Activated CD4-positive, CD25-positive, alpha-beta regulatory T cell treated with anti-CD3 and anti-CD28 coated beads, Interleukin-2, amount 50 U/mL, for 16 hours (primary cell): ENCODE results near the gene PML.
A peak's percentile ranks its signal among the peaks of the same experiment; 100 is the strongest.

Experiments
- DNase-seq: peaks from one replicate; pipeline ENCODE4 v3.0.0-alpha.2; 2020; ENCODE audit warnings: low read depth, low spot score

PML gene, protein sequence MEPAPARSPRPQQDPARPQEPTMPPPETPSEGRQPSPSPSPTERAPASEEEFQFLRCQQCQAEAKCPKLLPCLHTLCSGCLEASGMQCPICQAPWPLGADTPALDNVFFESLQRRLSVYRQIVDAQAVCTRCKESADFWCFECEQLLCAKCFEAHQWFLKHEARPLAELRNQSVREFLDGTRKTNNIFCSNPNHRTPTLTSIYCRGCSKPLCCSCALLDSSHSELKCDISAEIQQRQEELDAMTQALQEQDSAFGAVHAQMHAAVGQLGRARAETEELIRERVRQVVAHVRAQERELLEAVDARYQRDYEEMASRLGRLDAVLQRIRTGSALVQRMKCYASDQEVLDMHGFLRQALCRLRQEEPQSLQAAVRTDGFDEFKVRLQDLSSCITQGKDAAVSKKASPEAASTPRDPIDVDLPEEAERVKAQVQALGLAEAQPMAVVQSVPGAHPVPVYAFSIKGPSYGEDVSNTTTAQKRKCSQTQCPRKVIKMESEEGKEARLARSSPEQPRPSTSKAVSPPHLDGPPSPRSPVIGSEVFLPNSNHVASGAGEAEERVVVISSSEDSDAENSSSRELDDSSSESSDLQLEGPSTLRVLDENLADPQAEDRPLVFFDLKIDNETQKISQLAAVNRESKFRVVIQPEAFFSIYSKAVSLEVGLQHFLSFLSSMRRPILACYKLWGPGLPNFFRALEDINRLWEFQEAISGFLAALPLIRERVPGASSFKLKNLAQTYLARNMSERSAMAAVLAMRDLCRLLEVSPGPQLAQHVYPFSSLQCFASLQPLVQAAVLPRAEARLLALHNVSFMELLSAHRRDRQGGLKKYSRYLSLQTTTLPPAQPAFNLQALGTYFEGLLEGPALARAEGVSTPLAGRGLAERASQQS

DNA sequence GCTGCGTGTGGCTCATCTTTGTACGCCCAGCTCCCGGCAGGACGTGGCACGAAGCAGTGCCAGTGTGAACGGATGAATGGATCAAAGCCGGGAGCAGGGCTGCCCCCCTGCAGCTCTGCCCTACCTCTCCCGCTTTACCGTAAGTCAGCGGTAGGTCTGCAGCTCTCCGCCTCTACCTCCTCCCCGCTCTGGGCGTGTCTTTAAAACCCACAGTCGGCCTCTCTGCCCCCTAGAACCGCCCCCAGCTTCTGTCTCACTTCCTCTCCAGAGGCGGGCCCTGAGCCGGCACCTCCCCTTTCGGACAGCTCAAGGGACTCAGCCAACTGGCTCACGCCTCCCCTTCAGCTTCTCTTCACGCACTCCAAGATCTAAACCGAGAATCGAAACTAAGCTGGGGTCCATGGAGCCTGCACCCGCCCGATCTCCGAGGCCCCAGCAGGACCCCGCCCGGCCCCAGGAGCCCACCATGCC, at the start of gene PML:
Gene PML, plus strand, starts transcription at position 304 of the 471 bp plus-strand sequence. Its CDS starts 97 bp downstream, at position 401.
- DNase-seq = peak; percentile 88

DNA sequence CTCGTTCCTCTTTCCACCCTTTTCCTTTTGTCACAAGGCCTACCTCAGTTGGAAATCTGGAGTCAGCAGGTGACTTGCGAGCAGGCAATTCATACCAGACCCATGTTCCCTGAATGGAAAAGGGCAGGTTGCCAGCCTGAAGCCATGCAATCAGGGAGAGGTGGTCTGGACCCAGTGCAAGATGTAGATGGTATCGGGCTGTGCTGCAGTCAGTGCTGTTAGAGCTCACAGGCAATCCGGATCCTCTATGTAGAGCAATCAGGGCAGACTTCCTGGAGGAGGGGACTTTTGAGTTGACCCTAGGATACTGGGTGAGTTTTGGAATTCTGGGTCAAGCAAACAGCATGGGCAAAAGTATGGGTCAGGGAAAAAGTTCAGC, 49.4 kb upstream of the PML start:
- no peak for DNase-seq

DNA sequence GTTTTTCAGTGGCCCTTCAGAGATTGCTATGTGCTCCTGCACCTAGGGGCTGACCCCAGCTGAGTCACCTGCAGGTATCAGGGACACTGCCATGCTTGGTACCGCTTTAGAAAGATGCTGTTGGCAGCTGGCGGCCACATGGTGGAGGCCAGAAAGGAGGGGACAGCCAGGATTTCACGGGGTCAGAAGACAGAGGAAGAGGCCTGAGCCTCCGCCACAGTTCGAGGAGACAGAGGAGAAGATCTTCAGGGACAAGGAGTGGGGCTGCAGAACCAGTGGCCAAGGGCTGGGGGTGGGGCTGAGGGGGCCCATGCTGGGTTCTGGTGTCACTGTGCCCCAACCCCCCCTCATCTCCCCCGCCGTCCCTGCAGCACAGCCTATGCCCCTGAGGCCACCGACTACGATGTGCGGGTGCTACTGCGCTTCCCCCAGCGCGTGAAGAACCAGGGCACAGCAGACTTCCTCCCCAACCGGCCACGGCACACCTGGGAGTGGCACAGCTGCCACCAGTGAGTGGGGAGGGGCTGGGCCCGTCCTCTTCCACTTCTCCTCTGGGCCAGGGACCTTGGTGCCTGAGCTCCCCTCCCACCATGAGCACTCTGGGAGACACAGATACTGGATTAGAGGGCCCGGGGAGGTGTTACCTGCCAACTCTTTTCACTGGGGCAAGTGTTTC, 48.3 kb upstream of the PML start:
- no peak for DNase-seq

DNA sequence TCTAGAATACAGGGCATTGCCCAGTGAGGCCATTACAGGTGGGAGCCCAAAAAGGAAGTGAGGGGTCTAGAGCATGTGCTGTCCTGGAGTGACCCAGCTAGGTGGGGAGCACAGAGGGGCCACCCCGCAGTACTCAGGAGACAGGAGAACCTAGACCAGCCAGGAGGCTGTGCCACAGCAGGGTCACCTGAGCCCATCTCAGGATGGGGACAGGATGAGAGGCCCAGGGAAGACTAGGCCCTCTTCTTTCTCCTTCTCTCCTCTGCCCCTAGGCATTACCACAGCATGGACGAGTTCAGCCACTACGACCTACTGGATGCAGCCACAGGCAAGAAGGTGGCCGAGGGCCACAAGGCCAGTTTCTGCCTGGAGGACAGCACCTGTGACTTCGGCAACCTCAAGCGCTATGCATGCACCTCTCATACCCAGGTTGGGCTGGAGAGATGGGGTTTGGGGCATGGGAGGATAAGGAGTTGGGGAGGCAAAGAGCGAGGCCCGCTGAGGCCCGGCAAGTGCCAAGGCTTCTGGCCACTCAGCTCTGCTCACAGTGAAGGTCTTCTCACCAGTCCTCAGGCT, 47.6 kb upstream of the PML start:
- DNase-seq = no peak

DNA sequence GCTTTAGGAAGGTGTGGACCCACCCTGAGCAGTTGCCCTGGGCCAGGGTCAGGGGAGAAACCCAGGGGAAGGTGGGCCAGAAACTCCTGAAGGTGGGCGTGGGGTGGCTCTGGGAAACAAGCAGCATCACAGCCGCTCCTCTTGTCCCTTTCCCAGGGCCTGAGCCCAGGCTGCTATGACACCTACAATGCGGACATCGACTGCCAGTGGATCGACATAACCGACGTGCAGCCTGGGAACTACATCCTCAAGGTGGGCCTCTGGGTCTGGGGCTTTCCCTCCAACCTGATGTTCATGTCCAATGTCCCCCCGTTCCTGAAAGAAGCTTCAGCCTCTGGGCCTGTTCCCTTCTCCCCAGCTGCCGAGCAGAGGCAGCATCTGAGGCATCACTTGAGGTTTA, 46.9 kb upstream of the PML start:
- no peak for DNase-seq

DNA sequence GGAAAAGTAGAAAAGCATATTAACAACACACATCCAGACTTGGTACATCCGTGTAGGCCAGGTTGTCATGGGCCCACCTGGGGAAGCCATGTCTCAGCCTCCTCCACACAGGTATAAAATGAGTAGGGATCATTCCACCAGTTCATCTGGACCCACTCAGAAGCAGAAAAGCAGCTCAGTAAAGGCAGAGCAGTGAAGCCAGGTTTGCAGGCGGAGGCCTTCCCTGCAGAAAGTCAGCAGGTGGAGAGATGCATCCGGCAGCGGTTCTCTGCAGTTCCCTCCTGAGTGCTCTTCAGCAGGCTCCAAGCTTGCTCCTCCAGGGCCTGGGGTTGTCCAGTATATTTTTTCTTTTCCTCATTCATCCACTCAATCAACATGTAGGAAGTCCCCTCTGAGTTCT, 46.1 kb upstream of the PML start:
- no peak for DNase-seq

DNA sequence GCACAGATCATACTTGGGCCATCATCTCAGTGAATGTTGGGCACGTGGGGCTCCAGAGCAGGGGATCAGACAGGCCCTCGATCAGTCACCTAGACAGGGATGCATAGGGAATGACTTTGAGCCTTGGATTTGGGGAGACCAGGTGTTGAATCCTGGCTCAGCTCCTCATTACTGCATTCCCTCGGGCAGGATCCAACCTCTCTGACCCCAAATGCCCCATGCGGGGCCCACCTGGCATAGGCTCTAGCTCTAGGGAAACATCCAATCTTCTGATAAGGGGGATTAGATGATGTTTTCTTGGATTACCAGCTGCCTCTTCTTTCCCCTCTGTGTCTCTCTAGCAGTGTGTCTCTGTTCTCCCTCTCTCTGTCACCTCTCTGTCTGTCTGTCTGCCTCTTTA, 45.5 kb upstream of the PML start:
- no peak for DNase-seq

DNA sequence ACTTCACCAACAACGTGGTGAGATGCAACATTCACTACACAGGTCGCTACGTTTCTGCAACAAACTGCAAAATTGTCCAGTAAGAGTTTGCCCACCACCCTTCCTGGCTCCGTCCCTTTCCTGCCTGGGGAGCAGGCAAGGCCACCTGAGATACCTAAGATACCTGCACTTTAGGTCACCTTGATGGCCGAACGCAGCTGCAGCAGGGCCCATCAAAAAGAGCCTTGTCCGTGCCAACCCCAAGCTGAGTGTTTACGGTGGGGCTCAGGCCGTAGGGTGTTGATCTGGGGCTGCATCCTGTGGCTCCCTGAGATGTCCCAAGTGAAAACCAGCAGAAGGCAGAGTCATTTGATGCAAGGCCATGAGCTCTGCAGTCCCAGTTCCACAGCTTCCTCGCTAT, 45.0 kb upstream of the PML start:
- DNase-seq = no peak

DNA sequence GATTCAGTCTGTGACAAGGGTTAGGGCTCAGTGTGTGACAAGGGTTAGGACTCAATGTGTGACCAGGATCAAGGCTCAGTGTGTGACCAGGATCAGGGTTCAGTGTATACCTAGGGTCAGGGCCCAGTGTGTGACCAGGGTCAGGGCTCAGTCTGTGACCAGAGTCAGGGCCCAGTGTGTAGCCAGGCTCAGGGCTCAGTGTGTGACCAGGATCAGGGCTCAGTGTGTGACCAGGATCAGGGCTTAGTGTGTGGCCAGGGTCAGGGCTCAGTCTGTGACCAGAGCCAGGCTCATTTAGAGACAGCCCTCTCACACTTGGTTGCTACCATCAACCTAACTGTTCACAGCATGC, 44.1 kb upstream of the PML start:
- DNase-seq = no peak

DNA sequence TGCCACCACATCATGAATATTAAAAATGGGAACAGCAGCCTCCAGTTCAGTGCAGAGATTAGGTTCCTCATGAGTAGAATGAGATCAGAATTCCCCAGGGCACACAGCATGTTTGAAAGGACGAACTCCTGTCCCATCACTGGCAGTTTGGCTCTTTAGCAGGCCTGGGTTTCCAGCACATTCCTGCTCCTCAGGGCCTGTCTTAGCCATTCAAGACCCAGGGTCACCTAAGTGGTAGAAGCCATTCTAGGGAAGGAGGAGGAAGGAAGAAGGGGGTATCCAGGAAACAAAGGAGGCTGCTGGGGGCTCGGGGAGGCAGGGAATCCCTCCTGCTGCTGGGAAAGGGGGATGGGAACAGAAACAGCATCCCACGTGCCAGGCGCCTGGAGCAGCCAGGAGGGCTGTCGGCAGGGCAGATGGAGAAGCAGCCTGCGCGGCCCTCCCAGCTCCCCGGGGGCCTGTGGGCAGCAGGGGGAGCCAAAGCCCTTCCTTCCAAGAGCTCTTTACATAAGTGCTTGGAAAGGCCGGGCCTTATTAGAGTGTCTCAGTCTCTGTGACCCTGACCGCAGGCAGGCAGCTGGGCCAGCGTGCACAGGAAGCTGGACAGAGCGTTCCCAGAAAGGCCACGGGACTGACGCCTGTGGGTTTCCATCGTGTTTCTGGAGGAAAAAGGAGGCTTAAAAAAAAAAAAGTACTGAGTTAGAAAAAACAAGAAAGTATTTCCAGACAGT, 43.5 kb upstream of the PML start:
- DNase-seq = peak; percentile 29

DNA sequence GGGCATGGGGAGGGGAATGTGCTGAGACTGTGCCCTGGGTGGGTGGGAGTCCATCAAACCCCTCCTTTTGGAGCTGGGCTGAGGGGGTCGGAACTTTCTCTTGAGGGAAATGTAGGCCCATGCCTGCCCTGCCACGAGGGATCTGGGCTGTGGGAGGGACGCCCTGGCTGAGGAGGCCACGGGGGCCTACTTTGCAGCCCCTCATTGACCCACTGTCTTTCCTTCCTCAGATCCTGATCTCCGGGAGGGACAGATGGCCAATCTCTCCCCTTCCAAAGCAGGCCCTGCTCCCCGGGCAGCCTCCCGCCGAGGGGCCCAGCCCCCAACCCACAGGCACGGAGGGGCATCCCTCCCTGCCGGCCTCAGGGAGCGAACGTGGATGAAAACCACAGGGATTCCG, 42.9 kb upstream of the PML start:
- DNase-seq = no peak

DNA sequence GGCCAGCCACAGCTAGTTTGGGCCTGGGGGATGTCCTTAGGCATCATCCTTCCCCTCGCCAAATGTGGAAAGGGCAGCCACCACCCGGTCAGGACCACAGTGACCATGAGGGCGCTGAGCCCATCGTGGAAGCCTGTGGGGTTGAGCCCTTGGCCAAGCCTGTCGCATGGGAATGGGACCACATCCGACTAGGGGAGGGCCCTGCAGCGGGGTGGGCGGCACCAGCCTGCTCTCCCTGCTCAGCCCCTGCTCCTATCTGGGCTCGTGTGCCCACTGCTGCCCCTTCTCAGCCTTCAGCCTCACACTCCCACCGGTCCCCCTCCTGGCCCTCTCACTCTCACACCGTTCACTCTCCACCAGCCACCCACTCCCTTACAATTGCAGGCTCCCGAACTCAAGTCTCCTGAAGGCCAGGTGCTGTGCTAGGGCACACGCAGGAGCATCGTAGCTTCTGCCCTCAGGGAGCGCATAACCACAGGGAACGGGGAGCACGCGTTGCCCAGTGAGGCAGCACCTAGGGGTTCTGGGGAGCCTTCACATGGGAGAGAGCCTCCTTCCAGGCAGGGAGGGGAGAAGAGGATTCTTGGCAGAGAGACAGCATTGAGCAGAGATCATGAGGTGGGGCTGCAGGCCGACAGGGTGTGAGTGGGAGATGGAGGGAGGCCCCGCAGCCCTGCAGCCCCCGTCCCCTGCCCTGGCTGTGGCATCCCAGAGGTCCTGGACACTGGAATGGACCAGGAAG, 42.2 kb upstream of the PML start:
- DNase-seq = no peak

DNA sequence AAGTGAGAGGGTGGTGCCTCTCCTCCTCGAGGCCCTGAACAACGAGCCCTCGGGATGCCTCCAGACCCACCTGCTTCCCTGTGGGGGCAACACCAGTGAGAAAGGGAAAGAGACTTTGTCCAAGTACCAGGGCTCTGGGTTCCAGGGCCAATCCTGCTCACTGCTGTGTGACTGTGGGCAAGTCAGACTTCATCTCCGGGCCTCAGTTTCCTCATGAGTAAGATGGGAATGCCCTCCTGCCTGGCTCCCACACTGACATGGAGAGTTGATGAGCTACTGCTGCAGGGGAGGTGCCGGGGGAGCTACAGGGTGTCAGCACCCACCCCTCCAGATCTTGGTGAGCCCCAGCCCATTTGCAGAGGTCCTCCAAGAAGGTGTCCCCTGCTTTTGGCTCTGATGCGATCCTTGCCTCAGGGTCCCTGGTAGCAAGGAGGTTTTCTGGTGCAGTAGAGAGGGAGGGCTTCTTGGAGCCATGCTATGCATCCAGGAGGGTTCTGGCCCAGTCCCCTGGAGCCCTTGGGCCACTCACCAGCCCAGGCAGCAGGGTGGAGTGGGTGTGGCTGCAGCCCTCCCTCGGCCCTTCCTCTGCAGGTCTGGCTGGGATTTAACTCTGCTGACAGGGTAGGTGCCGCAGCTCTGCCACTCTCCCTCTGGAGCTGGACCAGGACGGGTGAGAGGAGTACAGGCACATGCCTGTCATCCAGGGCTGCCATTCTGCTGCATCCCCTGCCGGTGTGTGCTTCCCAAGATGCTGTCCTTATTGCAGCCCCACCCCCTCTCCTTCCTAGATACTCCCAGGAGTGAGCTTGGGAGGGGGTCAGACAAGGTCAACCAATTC, 41.4 kb upstream of the PML start:
- DNase-seq = no peak

DNA sequence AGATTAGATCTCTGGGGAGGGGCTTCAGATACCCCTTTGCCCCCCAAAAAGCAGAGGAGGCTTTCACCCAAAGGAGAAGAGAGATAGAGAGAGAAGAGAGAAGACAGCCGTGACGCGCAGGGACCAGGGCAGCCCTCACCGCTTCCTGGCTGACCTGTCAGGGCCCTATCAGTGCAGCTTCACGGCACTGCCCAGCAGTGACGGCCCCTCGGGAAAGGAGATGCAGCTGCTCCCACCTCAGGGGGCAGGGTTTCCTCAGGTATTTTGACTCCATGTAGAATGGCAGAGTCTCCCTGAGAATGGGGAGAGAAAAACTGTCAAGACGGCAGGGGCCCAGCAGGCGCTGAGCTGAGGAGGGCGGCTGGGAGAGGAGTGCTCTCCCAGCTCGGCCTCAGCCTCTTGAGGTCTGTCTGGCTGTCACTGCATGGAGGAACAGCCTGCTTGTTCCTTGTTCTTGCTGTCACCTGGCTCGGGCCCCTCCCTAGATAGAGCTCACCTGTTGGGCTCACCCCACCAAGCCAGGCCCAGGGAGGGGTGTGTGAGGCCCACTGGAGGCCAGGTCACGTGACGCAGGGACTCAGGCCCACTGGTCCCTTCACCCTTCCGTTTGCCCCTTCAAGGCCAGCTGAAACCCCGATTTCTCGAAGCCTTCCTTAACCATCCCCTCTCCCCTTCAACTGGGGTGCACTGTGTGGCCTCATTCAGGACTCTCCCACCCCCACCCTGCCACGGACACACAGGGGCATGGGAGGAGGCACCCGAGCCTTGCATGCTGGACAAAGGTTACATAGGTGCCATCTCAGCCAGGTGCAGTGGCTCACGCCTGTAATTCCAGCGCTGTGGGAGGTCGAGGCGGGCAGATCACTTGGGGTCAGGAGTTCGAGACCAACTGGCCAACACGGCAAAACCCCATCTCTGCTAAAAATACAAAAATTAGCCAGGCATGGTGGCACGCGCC, 40.0 kb upstream of the PML start:
- no peak for DNase-seq

DNA sequence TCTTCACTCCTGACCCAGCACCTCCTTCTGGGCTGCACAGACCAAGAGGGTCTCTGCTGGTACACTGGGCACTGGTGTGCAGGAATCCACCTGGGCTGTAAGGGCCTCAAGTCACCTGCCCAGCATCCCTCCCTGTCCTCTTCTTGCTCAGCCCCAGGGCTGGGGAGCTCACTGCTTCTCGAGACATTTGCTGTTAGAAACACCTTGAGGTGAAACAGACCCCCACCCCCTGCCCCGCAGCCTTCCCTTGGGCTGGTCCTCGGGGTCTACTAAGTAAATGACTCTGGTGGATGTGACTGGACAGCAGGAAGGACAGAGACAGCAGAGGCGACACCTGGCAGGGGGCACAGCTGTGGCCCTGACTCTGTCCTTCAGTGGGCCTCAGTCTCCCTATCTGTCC, 39.2 kb upstream of the PML start:
- DNase-seq = no peak

DNA sequence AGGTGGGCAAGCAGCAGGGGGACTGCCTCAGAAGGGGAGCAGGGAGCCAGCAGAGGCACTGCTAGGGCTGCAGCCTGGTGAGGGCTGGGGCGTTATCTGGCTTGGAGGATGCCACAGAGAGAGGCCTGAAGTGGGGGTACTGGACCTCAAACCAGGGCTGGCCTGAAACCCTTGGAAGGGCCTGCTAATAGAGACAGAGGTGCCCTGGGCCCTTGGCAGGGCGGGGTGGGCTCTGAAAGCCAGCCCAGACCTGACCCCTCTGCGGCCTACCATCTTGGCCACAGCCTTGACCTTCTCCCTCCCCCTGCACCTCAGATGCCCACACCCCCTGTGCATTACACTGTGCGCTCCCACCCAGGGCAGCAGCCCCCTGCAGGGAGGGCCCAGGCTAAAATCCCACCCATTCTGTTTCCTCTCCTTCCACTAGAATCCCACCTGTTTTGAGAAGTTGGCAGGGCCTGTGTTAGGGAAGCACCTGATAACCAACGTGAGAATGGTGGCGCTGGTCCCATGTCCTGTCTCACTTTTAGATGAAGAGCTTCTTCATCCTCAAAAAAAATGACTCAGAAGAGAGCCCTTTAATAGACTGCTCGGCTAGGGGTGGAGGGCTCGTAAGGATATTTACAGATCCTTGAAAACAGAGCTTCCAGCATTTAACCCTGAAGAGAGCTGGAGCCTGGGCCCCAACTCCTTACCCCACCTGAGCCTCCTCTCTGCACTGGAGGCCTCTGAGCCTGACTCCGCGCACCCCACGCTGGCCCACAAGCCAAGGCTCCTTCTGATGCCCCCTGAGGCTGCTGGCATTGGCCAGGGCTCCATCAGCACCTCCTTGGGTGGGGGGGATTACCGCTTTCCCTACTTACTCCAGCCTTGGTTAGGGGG, 38.4 kb upstream of the PML start:
- DNase-seq = no peak

DNA sequence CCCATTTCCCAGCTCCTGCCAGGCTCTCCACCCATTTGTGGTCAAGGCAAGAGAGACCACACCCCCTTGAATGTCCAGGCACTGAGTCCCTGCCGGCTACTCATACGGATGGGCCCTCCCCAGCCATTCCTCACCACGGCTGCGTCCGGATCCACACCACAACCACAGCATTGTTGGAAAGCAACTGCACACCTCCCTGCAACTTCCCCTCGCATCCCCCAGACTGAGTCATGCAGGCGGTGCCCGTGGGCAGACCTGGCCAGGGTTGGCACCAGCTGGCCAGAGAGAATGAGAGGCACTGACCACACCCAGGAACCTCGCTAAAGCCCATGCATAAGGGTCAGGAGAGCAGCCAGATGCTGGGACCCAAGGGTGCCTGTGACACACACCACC, 37.8 kb upstream of the PML start:
- DNase-seq = no peak

DNA sequence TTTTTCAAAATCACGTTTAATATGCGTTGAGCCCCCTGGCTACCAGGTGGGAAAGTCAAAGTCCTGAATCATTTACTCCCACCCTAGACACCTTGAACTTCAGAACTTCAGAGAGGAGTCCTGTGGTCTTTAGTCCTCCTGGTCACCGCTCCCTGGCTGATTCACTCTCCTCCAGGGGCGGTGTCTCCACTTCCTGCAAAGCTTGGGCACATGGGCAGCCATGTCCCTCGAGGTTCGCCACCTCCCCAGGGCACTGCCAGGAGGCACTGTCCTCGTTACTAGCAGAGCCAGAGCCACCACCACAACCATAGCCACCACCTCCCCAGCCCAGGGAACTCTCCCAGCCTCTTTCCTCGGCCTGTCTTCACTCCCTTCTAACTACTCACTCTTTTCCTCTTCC, 37.2 kb upstream of the PML start:
- DNase-seq = no peak
